GM23248 (cell line): ENCODE results near the gene ERCC6L. TPM values are rescaled to one million over a fixed set of nuclear protein-coding genes. Genes with fewer than 3 reads are reported as not detected.

Experiments
- DNase-seq: peaks from one replicate; pipeline ENCODE4 v3.0.0-alpha.2; 2015
- H2AFZ ChIP-seq: fragments of 200-600 bp; sonication (generic); 2 replicates; pipeline ENCODE4 v1.6.1; 2016; ENCODE audit warnings: antibody characterized with exemption
- H3F3A ChIP-seq: fragments of 200-600 bp; sonication (generic); 2 replicates; pipeline ENCODE4 v1.6.1; 2016; ENCODE audit warnings: mild to moderate bottlenecking, antibody characterized with exemption, mixed run types; ENCODE audit not compliant: insufficient read depth
- H3K27ac ChIP-seq: fragments of 200-600 bp; sonication (generic); 2 replicates; pipeline ENCODE4 v1.5.1; 2016; ENCODE audit warnings: mild to moderate bottlenecking
- H3K27me3 ChIP-seq: fragments of 200-600 bp; sonication (generic); replicated peaks from 2 replicates; pipeline ENCODE4 v1.6.1; 2016; ENCODE audit warnings: mild to moderate bottlenecking; ENCODE audit not compliant: insufficient read depth
- H3K36me3 ChIP-seq: fragments of 200-600 bp; sonication (generic); 2 replicates; pipeline ENCODE4 v1.6.1; 2016; ENCODE audit warnings: low read depth, mild to moderate bottlenecking
- H3K4me1 ChIP-seq: fragments of 200-600 bp; sonication (generic); 2 replicates; pipeline ENCODE4 v1.6.1; 2016; ENCODE audit warnings: mild to moderate bottlenecking; ENCODE audit not compliant: insufficient read depth
- H3K4me2 ChIP-seq: fragments of 200-600 bp; sonication (generic); one replicate; pipeline ENCODE4 v1.6.1; 2016; ENCODE audit warnings: mild to moderate bottlenecking; ENCODE audit not compliant: unreplicated experiment
- H3K4me3 ChIP-seq: fragments of 200-600 bp; sonication (generic); 2 replicates; pipeline ENCODE4 v1.5.1; 2016; ENCODE audit warnings: mild to moderate bottlenecking
- H3K79me2 ChIP-seq: fragments of 200-600 bp; sonication (generic); 2 replicates; pipeline ENCODE4 v1.6.1; 2016; ENCODE audit warnings: mild to moderate bottlenecking; ENCODE audit not compliant: insufficient read depth
- H3K9ac ChIP-seq: fragments of 200-600 bp; sonication (generic); 2 replicates; pipeline ENCODE4 v1.6.1; 2016; ENCODE audit warnings: mild to moderate bottlenecking
- H3K9me2 ChIP-seq: fragments of 200-600 bp; sonication (generic); 2 replicates; pipeline ENCODE4 v1.6.1; 2016; ENCODE audit warnings: mixed run types, mild to moderate bottlenecking, moderate library complexity; ENCODE audit not compliant: insufficient read depth
- H3K9me3 ChIP-seq: fragments of 200-600 bp; sonication (generic); one replicate; pipeline ENCODE4 v1.6.1; 2017; ENCODE audit warnings: low read depth
- H4K20me1 ChIP-seq: fragments of 200-600 bp; sonication (generic); 2 replicates; pipeline ENCODE4 v1.6.0; 2016; ENCODE audit not compliant: insufficient read depth
- EZH2 ChIP-seq: fragments of 200-600 bp; sonication (generic); IDR thresholded peaks from 2 replicates; pipeline ENCODE4 v1.6.1; 2018; ENCODE audit warnings: antibody characterized with exemption, mild to moderate bottlenecking; ENCODE audit not compliant: insufficient read depth, poor library complexity, severe bottlenecking
- EZH2phosphoT487 ChIP-seq: fragments of 200-600 bp; sonication (generic); IDR thresholded peaks from 2 replicates; pipeline ENCODE4 v1.6.1; 2018; ENCODE audit warnings: antibody characterized with exemption, moderate library complexity, mild to moderate bottlenecking, low read depth; ENCODE audit not compliant: insufficient read depth
- WGBS, 2 experiments: methylation state at CpG; one replicate each; pipeline ENCODE4 v1.1.6; 2015 to 2017; ENCODE audit warnings: low lambda C conversion rate in 2 of 2, low coverage in 1 of 2; ENCODE audit errors: missing lambda C conversion rate in 2 of 2; 5-methylcytosine and 5-hydroxymethylcytosine counted together
- in situ Hi-C: fragments of 300-500 bp; cut with MboI; formaldehyde crosslinking; loops from 2 replicates; pipeline ENCODE4 v1.15.0; 2020
- polyA plus RNA-seq: library from polyadenylated mRNA; unstranded; fragments of >200 nt; fragmentation: Nextera tagmentation; extraction: Ambion mirVana; gene quantifications from 2 replicates; pipeline ENCODE4 v1.2.1, GENCODE V29; 2016
- small RNA-seq: library from RNA; depleted of rRNA; stranded (forward); fragments of <200 nt; gene quantifications from one replicate; pipeline ENCODE3, GENCODE V24; 2014; ENCODE audit warnings: low read depth, low replicate concordance
- total RNA-seq: library from RNA; depleted of rRNA; stranded (reverse); fragments of >200 nt; shearing (Covaris generic); gene quantifications from 2 replicates; pipeline ENCODE4 v1.2.3, GENCODE V29; 2014; rRNA removed

Gene ERCC6L
- total and polyA plus RNA-seq, 2 experiments from 2014 or later, result 1.9 to 2.1 TPM

DNA sequence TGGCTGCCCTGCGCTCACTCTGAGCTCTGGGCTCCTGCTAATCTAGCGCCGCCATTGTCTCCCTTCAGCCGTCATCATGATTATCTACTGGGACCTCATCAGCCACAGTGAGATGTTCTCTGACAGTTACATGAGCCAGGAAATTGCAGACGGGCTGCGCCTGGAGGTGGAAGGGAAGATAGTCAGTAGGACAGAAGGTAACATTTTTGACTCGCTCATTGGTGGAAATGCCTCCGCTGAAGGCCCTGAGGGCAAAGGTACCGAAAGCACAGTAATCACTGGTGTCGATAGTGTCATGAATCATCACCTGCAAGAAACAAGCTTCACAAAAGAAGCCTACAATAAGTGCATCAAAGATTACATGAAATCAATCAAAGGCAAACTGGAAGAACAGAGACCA lies 79.1 kb downstream of the ERCC6L start:
- WGBS, 2 experiments, result 69% methylated on average over 10 of the region's 10 CpGs
- Histone ChIP-seq H3K27ac (no peak overlapping the region), H3F3A (no peaks in the 10 kb centered on the region), H3K36me3 (no peaks in the 10 kb centered on the region), H3K4me1 (no peaks in the 10 kb centered on the region), H3K27me3 (no peaks in the 10 kb centered on the region), H2AFZ (no peak overlapping the region), H3K4me3 (no peak overlapping the region), H3K9ac (no peak overlapping the region), H3K79me2 (no peaks in the 10 kb centered on the region), H3K9me2 (no peaks in the 10 kb centered on the region), H4K20me1 (no peaks in the 10 kb centered on the region), H3K4me2 (no peak overlapping the region), H3K9me3 (no peaks in the 10 kb centered on the region)
- DNase-seq, result no peak
- in situ Hi-C loops, result no loop called here
- TF ChIP-seq EZH2phosphoT487, result no peak
- no peak for TF ChIP-seq EZH2

DNA sequence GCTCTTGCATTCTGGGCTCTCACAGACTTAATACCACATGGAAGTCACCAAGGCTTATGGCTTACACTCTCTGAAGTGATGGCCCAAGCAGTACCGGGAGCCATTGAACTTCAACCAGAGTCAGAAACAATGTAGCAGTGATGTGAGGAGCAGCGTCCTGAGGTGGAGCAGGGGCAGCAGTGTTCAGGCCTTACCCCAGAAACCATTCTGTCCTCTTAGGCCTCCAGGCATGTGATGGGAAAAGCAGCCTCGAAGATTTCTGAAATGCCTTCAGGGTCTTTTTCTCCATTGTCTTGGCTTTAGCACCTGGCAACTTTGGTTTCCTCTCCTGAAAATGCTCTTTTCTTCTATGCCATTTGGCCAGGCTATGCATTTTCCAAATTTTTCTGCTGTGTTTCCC lies 80.1 kb downstream of the ERCC6L start:
- H3K4me1 ChIP-seq, result no peaks in the 10 kb centered on the region
- no peak overlapping the region for H3K4me2 ChIP-seq
- no peak for DNase-seq
- no peaks in the 10 kb centered on the region for H3K9me3 ChIP-seq
- H3K36me3 ChIP-seq, result no peaks in the 10 kb centered on the region
- H3K79me2 ChIP-seq, result no peaks in the 10 kb centered on the region
- H3K9me2 ChIP-seq, result no peaks in the 10 kb centered on the region
- H3K4me3 ChIP-seq, result no peak overlapping the region
- H3K9ac ChIP-seq, result no peak overlapping the region
- TF ChIP-seq EZH2phosphoT487 (no peak), EZH2 (no peak)
- no peaks in the 10 kb centered on the region for H3K27me3 ChIP-seq
- no peaks in the 10 kb centered on the region for H3F3A ChIP-seq
- H4K20me1 ChIP-seq, result no peaks in the 10 kb centered on the region
- H2AFZ ChIP-seq, result no peak overlapping the region
- in situ Hi-C loops, result no loop called here
- no peak overlapping the region for H3K27ac ChIP-seq
- WGBS, 2 experiments, result 77 to 95% methylated on average over 2 to 3 of the region's 3 CpGs

Small RNA genes lying within 50 kb of the gene (small RNA-seq; reads per million reads assigned to genes)
- not detected for gene RF00019

Other genes starting within 250 kb of the ERCC6L start
- 1.0 and 1.8 TPM in 2 replicates for gene RTL5, start 107.1 kb downstream of the ERCC6L start, total RNA-seq
- 1.5 and 1.8 TPM in 2 replicates for gene RTL5, start 107.1 kb downstream of the ERCC6L start, polyA plus RNA-seq
- gene PIN4, start 57.3 kb downstream of the ERCC6L start, total RNA-seq, result 4.9 and 6.5 TPM in 2 replicates
- gene PIN4, start 57.3 kb downstream of the ERCC6L start, polyA plus RNA-seq, result 22.1 and 24.7 TPM in 2 replicates
- gene RPS4X, start 38.2 kb upstream of the ERCC6L start, total RNA-seq, result 511 and 581 TPM in 2 replicates
- gene RPS4X, start 38.2 kb upstream of the ERCC6L start, polyA plus RNA-seq, result 160 and 165 TPM in 2 replicates
- gene CITED1, start 66.9 kb upstream of the ERCC6L start, total RNA-seq, result not detected in 2 replicates
- gene CITED1, start 66.9 kb upstream of the ERCC6L start, polyA plus RNA-seq, result 0.25 TPM in 1 of 2 replicates, not detected in the other